Stimulated activated effector memory CD8-positive, alpha-beta T cell treated with anti-CD3 and anti-CD28 coated beads, Interleukin-12 subunit alpha, Interleukin-12 subunit beta, amount 100 ng/mL, for 72 hours (primary cell): Measurements from ENCODE around the gene SHROOM3.

Experiments used
- ATAC-seq: fragments of 150-1000 bp; cut with Tn5 transposase; 2 replicates; pipeline ENCODE4 v1.10.0; 2021
- DNase-seq, 2 donors: peaks; one replicate each; pipeline ENCODE4 v3.0.0; 2021 to 2022; ENCODE audit warnings: low spot score in 2 of 2
- H3K27ac Mint-ChIP-seq: one replicate; pipeline ENCODE4 v1.8.0; 2022; ENCODE audit warnings: mild to moderate bottlenecking, mixed read lengths
- H3K36me3 Mint-ChIP-seq: one replicate; pipeline ENCODE4 v1.8.0; 2022; ENCODE audit warnings: mild to moderate bottlenecking, mixed read lengths
- H3K4me1 Mint-ChIP-seq: one replicate; pipeline ENCODE4 v1.8.0; 2022; ENCODE audit warnings: mixed read lengths
- H3K4me3 Mint-ChIP-seq: one replicate; pipeline ENCODE4 v1.8.0; 2022; ENCODE audit warnings: mild to moderate bottlenecking, mixed read lengths
- H3K9me3 Mint-ChIP-seq: one replicate; pipeline ENCODE4 v1.8.0; 2022; ENCODE audit warnings: mixed read lengths

The SHROOM3 gene

DNA sequence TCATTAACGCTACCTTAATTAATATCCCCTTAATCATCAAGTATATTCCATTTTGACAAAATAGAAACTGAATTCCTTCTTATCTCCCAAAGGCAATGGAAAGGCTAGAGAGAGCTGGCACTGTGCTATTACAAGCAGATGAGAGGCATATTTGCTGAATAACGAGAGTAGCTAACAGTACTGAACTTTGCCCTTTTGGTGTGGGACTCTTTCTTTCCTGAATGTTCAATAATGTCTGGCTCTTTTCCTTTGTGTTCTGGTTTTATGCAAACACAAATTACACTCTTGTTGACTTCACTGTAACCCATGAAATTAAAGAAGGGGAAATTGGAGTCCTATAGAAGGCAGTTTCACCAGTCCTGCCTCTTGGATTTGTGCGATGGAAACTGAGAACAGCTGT lies 63.5 kb downstream of the SHROOM3 start:
- Mint-ChIP-seq H3K4me1 (no peaks in the 10 kb centered on the region), H3K9me3 (no peaks in the 10 kb centered on the region), H3K4me3 (no peak overlapping the region), H3K36me3 (no peaks in the 10 kb centered on the region), H3K27ac (no peak overlapping the region)
- no peak for ATAC-seq
- DNase-seq = no peak

DNA sequence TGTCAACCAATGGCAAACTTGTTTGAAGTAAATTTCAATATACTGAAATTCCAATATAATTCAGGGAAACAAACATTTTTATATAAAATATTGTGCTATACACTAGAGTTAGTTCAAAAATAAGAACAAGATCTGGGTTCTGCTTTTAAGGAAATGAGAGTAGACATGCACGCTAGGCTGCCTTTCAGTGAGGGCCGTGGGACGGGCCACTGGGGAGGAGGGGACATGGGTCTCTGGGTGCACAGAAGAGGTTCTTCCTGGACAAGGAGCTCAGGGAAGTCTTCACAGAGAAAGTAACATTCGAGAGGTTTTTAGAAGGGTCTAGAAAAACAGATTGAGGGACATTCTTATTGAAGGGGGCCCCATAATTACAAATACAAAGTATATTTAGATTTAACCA lies 64.4 kb downstream of the SHROOM3 start:
- ATAC-seq (no peak), DNase-seq (no peak)
- H3K27ac Mint-ChIP-seq = no peak overlapping the region
- no peaks in the 10 kb centered on the region for H3K36me3 Mint-ChIP-seq
- H3K4me1 Mint-ChIP-seq = no peaks in the 10 kb centered on the region
- no peaks in the 10 kb centered on the region for H3K9me3 Mint-ChIP-seq
- no peak overlapping the region for H3K4me3 Mint-ChIP-seq

GRCh38 chr4:76502886-76503285 lies 67.9 kb downstream of the SHROOM3 start:
- Mint-ChIP-seq H3K4me3 (no peak overlapping the region), H3K4me1 (no peaks in the 10 kb centered on the region), H3K9me3 (no peaks in the 10 kb centered on the region), H3K36me3 (no peaks in the 10 kb centered on the region), H3K27ac (no peak overlapping the region)
- no peak for DNase-seq
- ATAC-seq = no peak

GRCh38 chr4:76504613-76505465 lies 69.8 kb downstream of the SHROOM3 start:
- H3K4me1 Mint-ChIP-seq = no peaks in the 10 kb centered on the region
- no peak for DNase-seq
- H3K36me3 Mint-ChIP-seq = no peaks in the 10 kb centered on the region
- no peak overlapping the region for H3K27ac Mint-ChIP-seq
- no peak overlapping the region for H3K4me3 Mint-ChIP-seq
- no peak for ATAC-seq
- H3K9me3 Mint-ChIP-seq = no peaks in the 10 kb centered on the region

- Mint-ChIP-seq H3K4me3 (no peak overlapping the region), H3K4me1 (no peaks in the 10 kb centered on the region), H3K9me3 (peaks cover 2% of the 10 kb centered on the region), H3K27ac (no peak overlapping the region), H3K36me3 (no peaks in the 10 kb centered on the region)
- DNase-seq = no peak
- no peak for ATAC-seq
Measured at GRCh38 chr4:76511947-76512346, 76.9 kb downstream of the SHROOM3 start.

GRCh38 chr4:76513482-76513881 lies 78.5 kb downstream of the SHROOM3 start:
- no peak overlapping the region for H3K27ac Mint-ChIP-seq
- ATAC-seq = no peak
- no peaks in the 10 kb centered on the region for H3K4me1 Mint-ChIP-seq
- H3K4me3 Mint-ChIP-seq = no peak overlapping the region
- no peak for DNase-seq
- H3K36me3 Mint-ChIP-seq = no peaks in the 10 kb centered on the region
- H3K9me3 Mint-ChIP-seq = peaks cover 2% of the 10 kb centered on the region

- Mint-ChIP-seq H3K9me3 (peaks cover 2% of the 10 kb centered on the region), H3K27ac (no peak overlapping the region), H3K4me1 (no peaks in the 10 kb centered on the region), H3K36me3 (no peaks in the 10 kb centered on the region), H3K4me3 (no peak overlapping the region)
- DNase-seq (no peak), ATAC-seq (no peak)
Measured at GRCh38 chr4:76514087-76514486, 79.1 kb downstream of the SHROOM3 start.

DNA sequence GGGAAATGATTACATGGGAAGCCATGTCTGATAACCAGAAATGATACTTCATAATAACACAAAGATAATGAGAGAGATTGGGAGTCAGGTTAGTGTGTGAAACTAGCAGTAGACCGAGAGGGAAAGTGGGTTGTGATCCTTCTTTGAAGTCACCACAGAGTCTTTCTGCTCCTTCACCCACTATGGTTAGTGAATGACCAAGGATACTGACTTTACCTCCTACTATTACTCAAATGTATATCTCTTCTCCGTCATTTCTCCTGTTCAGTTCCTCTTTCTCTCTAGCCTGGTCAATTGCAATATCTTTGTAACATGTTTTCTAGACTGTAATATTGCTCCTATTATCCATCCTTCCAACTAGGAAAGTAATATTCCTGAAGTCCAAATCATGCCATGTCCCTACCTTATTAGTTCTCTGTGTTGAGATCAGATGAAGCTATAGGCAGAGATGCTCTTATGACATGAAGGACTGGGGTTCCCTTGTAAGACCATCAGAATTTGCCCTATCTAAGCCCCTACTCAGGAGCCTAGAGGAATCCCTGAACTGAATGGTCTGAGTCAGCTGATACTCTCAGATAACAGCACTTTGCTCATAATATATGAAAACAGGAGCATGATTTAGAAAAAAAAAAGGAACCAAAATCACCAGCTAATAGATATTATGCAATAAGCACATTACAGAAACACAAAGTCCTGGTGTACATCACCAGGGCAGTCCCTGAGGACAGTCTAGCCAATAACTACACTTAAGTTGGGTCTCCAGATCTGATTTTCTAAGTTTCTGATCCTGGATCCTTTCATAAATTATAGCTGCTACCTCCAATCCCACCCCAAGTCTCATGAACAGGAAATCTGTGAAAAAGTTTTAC lies 81.2 kb downstream of the SHROOM3 start:
- peaks cover 2% of the 10 kb centered on the region for H3K9me3 Mint-ChIP-seq
- ATAC-seq (peak; percentile 73), DNase-seq (no peak)
- no peaks in the 10 kb centered on the region for H3K36me3 Mint-ChIP-seq
- H3K4me1 Mint-ChIP-seq = no peaks in the 10 kb centered on the region
- H3K4me3 Mint-ChIP-seq = no peak overlapping the region
- no peak overlapping the region for H3K27ac Mint-ChIP-seq

DNA sequence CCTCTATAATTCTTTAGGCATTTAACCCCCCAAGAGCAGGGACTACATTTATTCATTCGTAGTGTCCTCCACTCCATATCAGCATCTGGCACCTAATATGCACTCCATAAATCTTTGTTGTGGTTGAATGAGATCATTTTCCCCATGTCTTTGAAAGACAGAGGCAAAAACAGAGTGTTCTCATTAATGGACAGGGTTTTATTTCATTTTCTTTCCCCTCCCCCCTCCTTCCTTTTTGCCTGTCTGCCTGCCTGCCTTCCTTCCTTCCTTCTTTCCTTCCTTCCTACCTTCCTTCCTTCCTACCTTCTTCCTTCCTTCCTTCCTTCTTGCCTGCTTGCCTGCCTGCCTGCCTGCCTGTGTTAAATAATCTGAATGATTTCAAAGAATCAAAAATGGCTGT lies 83.2 kb downstream of the SHROOM3 start:
- no peaks in the 10 kb centered on the region for H3K36me3 Mint-ChIP-seq
- DNase-seq (no peak), ATAC-seq (no peak)
- H3K4me3 Mint-ChIP-seq = no peak overlapping the region
- H3K4me1 Mint-ChIP-seq = no peaks in the 10 kb centered on the region
- peaks cover 2% of the 10 kb centered on the region for H3K9me3 Mint-ChIP-seq
- no peak overlapping the region for H3K27ac Mint-ChIP-seq

GRCh38 chr4:76523593-76523992 lies 88.6 kb downstream of the SHROOM3 start:
- no peak overlapping the region for H3K27ac Mint-ChIP-seq
- H3K4me1 Mint-ChIP-seq = no peaks in the 10 kb centered on the region

DNA sequence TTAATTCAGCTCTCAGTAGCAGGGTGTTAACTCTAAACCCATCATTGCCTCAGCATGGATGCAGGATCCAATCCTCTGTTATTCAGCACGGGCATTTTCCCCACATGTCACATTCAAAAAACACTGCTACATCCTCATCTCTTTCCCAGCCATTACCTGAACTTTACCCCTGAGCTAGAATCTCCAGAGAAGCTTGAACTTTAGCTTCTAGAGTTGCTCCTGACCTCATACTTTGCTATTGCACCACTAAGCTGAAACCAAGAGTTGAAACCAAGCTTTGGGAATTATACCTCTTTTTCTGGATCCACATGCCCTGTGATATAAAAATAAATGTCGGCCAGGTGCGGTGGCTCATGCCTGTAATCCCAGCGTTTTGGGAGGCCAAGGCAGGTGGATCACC lies 90.7 kb downstream of the SHROOM3 start:
- no peaks in the 10 kb centered on the region for H3K36me3 Mint-ChIP-seq
- DNase-seq = no peak
- no peaks in the 10 kb centered on the region for H3K9me3 Mint-ChIP-seq
- ATAC-seq = no peak
- no peaks in the 10 kb centered on the region for H3K4me1 Mint-ChIP-seq
- H3K4me3 Mint-ChIP-seq = no peak overlapping the region
- H3K27ac Mint-ChIP-seq = no peak overlapping the region

More at GRCh38 chr4:76523593-76523992, 88.6 kb downstream of the SHROOM3 start:
- no peak overlapping the region for H3K4me3 Mint-ChIP-seq
- ATAC-seq (no peak), DNase-seq (no peak)
- H3K36me3 Mint-ChIP-seq = no peaks in the 10 kb centered on the region
- H3K9me3 Mint-ChIP-seq = no peaks in the 10 kb centered on the region

DNA sequence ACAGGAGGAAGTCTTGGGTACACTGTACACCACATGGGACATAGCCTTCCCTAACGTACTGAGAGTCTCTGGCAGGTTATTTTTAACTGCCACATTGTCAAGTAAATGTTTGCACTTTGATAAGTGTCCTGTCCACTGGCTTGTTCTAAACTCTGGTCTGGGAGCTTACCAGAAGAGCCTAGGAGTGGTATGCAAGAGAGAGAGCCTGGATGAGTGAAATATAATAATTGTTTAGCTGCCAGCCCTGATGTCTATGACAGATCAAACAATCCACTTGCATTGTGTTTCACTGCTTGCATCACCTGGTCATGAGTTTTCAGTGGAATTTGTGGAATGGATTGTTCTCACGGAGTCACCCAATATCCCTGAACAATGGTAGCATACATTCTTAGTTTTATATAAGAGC lies 91.6 kb downstream of the SHROOM3 start:
- DNase-seq = no peak
- H3K4me3 Mint-ChIP-seq = no peak overlapping the region
- ATAC-seq = no peak

GRCh38 chr4:76527666-76528065 lies 92.6 kb downstream of the SHROOM3 start:
- H3K27ac Mint-ChIP-seq = no peak overlapping the region
- H3K4me1 Mint-ChIP-seq = no peaks in the 10 kb centered on the region
- no peak overlapping the region for H3K4me3 Mint-ChIP-seq
- ATAC-seq (no peak), DNase-seq (no peak)
- H3K9me3 Mint-ChIP-seq = no peaks in the 10 kb centered on the region
- H3K36me3 Mint-ChIP-seq = no peaks in the 10 kb centered on the region

More for the DNA sequence above, 91.6 kb downstream of the SHROOM3 start:
- H3K4me1 Mint-ChIP-seq = no peaks in the 10 kb centered on the region
- no peaks in the 10 kb centered on the region for H3K9me3 Mint-ChIP-seq
- H3K36me3 Mint-ChIP-seq = no peaks in the 10 kb centered on the region
- no peak overlapping the region for H3K27ac Mint-ChIP-seq

DNA sequence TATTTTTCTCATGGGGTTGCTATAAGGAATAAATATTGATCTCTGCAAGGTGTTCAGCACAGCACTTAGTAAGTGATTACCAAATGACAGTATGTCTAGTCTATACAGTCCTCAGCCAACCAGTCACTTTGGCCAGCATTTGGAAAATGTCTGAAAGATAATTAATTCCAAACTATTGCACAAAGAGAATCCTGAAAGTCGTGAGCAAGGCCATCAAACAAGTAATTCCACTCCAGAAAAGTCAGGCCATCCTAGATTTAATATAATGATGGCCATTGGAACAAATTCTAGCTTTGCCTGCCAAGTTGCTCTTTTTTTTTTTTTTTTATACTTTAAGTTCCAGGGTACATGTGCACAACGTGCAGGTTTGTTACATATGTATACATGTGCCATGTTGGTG lies 96.6 kb downstream of the SHROOM3 start:
- H3K4me3 Mint-ChIP-seq = no peak overlapping the region
- no peaks in the 10 kb centered on the region for H3K4me1 Mint-ChIP-seq
- H3K9me3 Mint-ChIP-seq = no peaks in the 10 kb centered on the region
- ATAC-seq (no peak), DNase-seq (no peak)
- H3K36me3 Mint-ChIP-seq = no peaks in the 10 kb centered on the region
- H3K27ac Mint-ChIP-seq = no peak overlapping the region

DNA sequence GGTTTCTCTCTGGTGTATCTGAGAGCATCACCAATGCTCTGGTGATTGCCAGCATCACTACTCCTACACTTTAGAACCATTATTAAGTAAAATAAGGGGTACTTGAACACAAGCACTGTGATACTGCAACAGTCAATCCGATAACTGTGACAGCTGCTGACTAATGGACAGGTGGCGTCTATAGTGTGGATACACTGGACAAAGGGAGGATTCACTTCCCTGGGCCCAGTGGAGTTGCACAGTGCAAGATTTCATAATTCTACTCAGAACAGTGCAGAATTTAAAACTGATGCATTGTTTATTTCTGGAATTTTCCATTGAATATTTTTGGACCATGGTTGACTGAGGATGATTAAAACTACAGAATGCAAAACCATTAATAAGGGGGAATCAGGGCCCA lies 97.8 kb downstream of the SHROOM3 start:
- ATAC-seq (no peak), DNase-seq (no peak)
- H3K4me3 Mint-ChIP-seq = no peak overlapping the region
- no peaks in the 10 kb centered on the region for H3K9me3 Mint-ChIP-seq
- no peaks in the 10 kb centered on the region for H3K36me3 Mint-ChIP-seq
- H3K27ac Mint-ChIP-seq = no peak overlapping the region
- no peaks in the 10 kb centered on the region for H3K4me1 Mint-ChIP-seq

- Mint-ChIP-seq H3K4me3 (no peak overlapping the region), H3K4me1 (no peaks in the 10 kb centered on the region), H3K27ac (no peak overlapping the region), H3K9me3 (no peaks in the 10 kb centered on the region), H3K36me3 (no peaks in the 10 kb centered on the region)
- ATAC-seq (no peak), DNase-seq (no peak)
Measured at GRCh38 chr4:76533314-76533713, 98.3 kb downstream of the SHROOM3 start.
